ENCODE results near the gene SRSF10. TPM values are rescaled to one million over a fixed set of nuclear protein-coding genes. Genes with fewer than 3 reads are reported as not detected.
A peak's percentile ranks its signal among the peaks of the same experiment; 100 is the strongest.

Gene SRSF10
- total RNA-seq, 1 donor = 81.1 TPM

- Histone ChIP-seq H4K20me1 (ENCODE audit: insufficient read depth, low read length) (no peaks in the 10 kb centered on the region), H2AFZ (ENCODE audit: low read length) (no peak overlapping the region), H3K27me3 (ENCODE audit: insufficient read depth, low read length) (no peaks in the 10 kb centered on the region), H3K9me3 (ENCODE audit: low read depth, low read length) (no peaks in the 10 kb centered on the region), H3K4me2 (ENCODE audit: insufficient read depth, low read length) (no peak overlapping the region), H3K36me3 (ENCODE audit: insufficient read depth, low read length) (no peaks in the 10 kb centered on the region), H3K79me2 (ENCODE audit: insufficient read depth, low read length) (no peaks in the 10 kb centered on the region), H3K27ac (ENCODE audit: low read depth, low read length) (no peak overlapping the region), H3K4me3 (ENCODE audit: insufficient read depth, low read length) (no peak overlapping the region), H3K4me1 (ENCODE audit: insufficient read depth, low read length) (peaks cover 7% of the 10 kb centered on the region)
- DNase-seq (ENCODE audit: insufficient read length, low spot score, missing footprints) = no peak
- no peak for TF ChIP-seq CTCF (IDR thresholded peaks at IDR 0.05; ENCODE audit: extremely low read depth, low read depth, low read length)
Measured at GRCh38 chr1:23924601-23925000, 55.5 kb downstream of the SRSF10 start.

DNA sequence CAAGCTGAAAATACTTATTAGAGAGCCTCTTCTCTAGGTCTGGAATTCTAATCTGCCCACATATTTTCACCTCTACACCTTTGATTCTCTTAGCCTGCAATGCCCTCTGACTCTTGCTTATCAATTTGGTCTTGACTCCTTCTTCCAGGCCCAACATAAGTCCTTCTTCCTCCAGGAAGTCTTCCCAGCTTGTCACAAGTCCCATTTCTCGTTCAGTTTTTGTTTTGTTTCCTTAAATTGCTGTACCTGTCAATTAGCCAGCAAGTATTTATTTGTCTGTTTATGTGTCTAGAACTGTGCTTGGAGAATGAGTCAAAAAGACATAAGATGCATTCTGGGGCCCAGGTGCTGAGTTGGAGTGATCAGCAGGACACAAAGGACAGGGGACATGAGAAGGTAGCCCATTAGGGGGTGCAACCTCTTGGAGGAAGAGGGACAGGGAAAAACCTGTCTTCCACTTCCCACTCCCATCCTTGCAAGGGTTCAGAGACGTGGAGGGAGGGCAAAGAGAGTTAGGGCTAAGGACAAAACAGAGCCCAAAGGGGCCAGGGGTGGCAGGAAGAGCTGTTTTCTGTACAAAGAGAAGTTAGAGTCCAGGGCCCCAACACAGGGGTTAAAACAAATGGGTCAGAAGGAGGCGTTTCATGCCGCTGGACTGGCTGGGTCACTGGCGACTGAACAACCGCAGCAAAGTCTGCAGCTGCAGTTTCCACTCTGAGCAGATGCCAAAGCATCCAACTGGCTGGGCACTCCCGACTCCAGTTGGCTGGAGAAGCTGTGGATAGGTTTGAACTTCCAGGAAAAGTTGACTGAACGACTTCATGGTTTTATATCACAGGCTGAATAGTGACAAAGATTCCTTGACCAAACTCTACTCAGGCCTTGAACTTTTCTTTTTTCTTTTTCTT lies 56.3 kb downstream of the SRSF10 start:
- no peak overlapping the region for H3K4me3 ChIP-seq (ENCODE audit: insufficient read depth, low read length)
- H3K27me3 ChIP-seq (ENCODE audit: insufficient read depth, low read length) = no peaks in the 10 kb centered on the region
- H3K4me2 ChIP-seq (ENCODE audit: insufficient read depth, low read length) = no peak overlapping the region
- H3K79me2 ChIP-seq (ENCODE audit: insufficient read depth, low read length) = no peaks in the 10 kb centered on the region
- DNase-seq (ENCODE audit: insufficient read length, low spot score, missing footprints) = no peak
- peaks cover 7% of the 10 kb centered on the region for H3K4me1 ChIP-seq (ENCODE audit: insufficient read depth, low read length)
- H3K27ac ChIP-seq (ENCODE audit: low read depth, low read length) = no peak overlapping the region
- peak overlapping the region; percentile 4 for H2AFZ ChIP-seq (ENCODE audit: low read length)
- H4K20me1 ChIP-seq (ENCODE audit: insufficient read depth, low read length) = no peaks in the 10 kb centered on the region
- no peaks in the 10 kb centered on the region for H3K9me3 ChIP-seq (ENCODE audit: low read depth, low read length)
- TF ChIP-seq CTCF (IDR thresholded peaks at IDR 0.05; ENCODE audit: extremely low read depth, low read depth, low read length) = no peak
- no peaks in the 10 kb centered on the region for H3K36me3 ChIP-seq (ENCODE audit: insufficient read depth, low read length)

- no peak overlapping the region for H2AFZ ChIP-seq (ENCODE audit: low read length)
- peaks cover 7% of the 10 kb centered on the region for H3K4me1 ChIP-seq (ENCODE audit: insufficient read depth, low read length)
- TF ChIP-seq CTCF (IDR thresholded peaks at IDR 0.05; ENCODE audit: extremely low read depth, low read depth, low read length) = no peak
- H3K9me3 ChIP-seq (ENCODE audit: low read depth, low read length) = no peaks in the 10 kb centered on the region
- no peaks in the 10 kb centered on the region for H3K36me3 ChIP-seq (ENCODE audit: insufficient read depth, low read length)
- H3K79me2 ChIP-seq (ENCODE audit: insufficient read depth, low read length) = no peaks in the 10 kb centered on the region
- H3K4me3 ChIP-seq (ENCODE audit: insufficient read depth, low read length) = no peak overlapping the region
- H3K27me3 ChIP-seq (ENCODE audit: insufficient read depth, low read length) = no peaks in the 10 kb centered on the region
- H4K20me1 ChIP-seq (ENCODE audit: insufficient read depth, low read length) = no peaks in the 10 kb centered on the region
- no peak overlapping the region for H3K4me2 ChIP-seq (ENCODE audit: insufficient read depth, low read length)
- H3K27ac ChIP-seq (ENCODE audit: low read depth, low read length) = no peak overlapping the region
- no peak for DNase-seq (ENCODE audit: insufficient read length, low spot score, missing footprints)
Measured at GRCh38 chr1:23922321-23922943, 57.7 kb downstream of the SRSF10 start.
